ENCODE data around the gene BCL2L11.

DNA sequence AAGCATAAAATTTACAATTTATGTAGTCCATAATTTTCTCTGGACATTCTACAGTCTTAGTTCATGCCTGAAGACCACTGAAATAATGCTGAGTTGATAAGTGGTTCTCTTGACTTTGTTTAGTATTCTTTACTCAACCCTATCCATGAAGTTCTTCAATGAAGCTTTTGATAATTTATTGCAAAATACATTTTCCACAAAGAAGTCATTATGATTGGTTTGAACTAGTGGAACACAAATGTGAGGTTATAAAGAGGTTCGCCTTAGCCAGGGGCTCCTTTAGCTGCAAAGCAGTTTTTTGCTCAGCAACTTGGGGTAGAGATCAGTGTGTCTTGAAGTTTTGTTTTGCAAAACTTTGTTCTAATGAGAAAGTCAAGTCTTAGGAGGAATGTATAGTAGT is 5.9 kb downstream of the BCL2L11 start:
- TF ChIP-seq CREB5 (CRISPR knock-in tag; IDR thresholded peaks at IDR 0.05; ENCODE audit: low read depth), result no peak
- no peak for TF ChIP-seq RARB (CRISPR knock-in tag; IDR thresholded peaks at IDR 0.05)
- TF ChIP-seq CSDC2 (CRISPR knock-in tag; IDR thresholded peaks at IDR 0.05), result no peak
